Measurements from ENCODE around the gene MAP2.
A peak's percentile ranks its signal among the peaks of the same experiment; 100 is the strongest.

Gene MAP2

GRCh38 chr2:209773377-209773776, 349.5 kb downstream of the MAP2 start:
- no peak for TF ChIP-seq CTCF (IDR thresholded peaks at IDR 0.05; ENCODE audit: unreplicated experiment in 3 of 3)
- Mint-ChIP-seq H3K9me3 (no peaks in the 10 kb centered on the region), H3K4me3 (peak overlapping the region in 2 of 3 experiments; percentile 33 to 46), H3K27me3 (ENCODE audit: low read depth) (peaks cover 39% of the 10 kb centered on the region), H3K36me3 (ENCODE audit: low read depth) (no peaks in the 10 kb centered on the region), H3K27ac (no peak overlapping the region), H3K4me1 (no peaks in the 10 kb centered on the region)
